ENCODE results near the gene FGB.

The FGB gene

DNA sequence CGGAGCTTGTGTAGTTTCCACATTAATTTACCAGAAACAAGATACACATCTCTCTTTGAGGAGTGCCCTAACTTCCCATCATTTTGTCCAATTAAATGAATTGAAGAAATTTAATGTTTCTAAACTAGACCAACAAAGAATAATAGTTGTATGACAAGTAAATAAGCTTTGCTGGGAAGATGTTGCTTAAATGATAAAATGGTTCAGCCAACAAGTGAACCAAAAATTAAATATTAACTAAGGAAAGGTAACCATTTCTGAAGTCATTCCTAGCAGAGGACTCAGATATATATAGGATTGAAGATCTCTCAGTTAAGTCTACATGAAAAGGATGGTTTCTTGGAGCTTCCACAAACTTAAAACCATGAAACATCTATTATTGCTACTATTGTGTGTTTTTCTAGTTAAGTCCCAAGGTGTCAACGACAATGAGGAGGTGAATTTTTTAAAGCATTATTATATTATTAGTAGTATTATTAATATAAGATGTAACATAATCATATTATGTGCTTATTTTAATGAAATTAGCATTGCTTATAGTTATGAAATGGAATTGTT, at the start of gene FGB:
Gene FGB (plus strand): TSS at position 315 of the 558 bp plus-strand sequence. CDS start 8 bp downstream, at position 323.
- no peak for DNase-seq

DNA sequence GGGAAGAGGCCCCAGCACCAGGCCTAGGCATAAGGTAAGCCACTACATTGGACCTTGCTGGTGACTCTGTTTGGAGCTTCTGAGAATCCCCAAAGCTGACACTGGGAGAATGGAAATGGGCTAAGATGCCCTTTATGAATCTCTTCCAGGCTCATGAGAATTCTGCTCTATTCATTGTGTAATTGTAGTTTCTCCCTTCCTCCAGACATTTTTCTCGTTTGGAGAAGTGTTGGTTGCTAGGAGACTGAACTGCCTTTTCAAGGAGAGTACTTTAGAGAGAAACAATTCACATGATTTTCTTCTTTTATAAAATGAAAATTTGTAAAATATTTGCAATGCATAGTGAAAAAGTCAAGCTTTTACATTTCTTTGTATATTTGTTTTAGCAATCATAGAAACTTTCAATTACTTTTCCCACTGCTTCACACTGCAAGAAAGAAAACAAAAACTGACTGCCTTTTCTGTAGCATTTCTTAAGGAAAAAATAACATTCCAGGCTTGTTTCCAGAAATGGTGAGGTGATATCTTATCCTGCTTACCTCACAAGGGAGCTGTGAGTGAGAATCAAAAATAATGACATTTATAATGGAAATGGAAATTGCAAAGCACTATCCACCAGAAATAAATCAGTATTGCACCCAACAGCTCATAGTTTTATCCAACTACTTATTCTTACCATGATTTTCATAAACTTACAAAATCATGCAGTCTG, 46.3 kb upstream of the FGB start:
- no peak for DNase-seq

DNA sequence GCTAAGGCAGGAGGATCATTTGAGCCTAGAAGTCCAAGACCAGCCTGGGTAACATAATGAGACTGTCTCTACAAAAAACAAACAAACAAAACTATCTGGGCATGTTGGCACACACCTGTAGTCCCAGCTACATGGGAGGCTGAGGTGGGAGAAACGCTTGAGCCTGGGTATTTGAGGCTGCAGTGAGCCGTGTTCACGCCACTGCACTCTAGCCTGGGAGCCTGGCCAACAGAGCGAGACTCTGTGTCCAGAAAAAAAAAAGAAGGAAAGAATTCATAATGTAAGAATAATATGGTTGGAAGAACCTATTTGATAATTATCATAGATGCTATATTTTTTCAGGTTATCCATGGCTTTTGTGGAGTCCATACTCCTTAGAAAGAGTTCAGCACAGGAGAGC, 45.2 kb upstream of the FGB start:
- DNase-seq, result no peak

DNA sequence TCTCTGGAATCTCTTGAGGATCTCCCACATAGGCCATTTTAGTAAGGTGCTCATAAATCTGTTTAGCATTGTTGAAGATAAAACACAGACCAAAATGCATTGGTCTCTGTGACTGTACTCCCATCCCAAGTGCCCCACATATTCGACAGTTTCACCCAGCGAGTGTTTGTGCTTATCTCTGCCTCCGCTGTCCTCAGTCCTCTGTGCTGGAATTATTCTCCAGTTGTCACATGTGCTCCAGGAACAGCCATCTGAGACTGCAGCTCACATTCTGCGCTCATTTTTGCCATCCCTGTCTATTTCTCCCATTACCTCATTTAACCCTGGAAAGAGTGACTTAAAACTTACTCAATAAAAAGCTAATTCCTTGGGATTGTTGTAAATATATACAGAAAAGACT, 43.6 kb upstream of the FGB start:
- no peak for DNase-seq

DNA sequence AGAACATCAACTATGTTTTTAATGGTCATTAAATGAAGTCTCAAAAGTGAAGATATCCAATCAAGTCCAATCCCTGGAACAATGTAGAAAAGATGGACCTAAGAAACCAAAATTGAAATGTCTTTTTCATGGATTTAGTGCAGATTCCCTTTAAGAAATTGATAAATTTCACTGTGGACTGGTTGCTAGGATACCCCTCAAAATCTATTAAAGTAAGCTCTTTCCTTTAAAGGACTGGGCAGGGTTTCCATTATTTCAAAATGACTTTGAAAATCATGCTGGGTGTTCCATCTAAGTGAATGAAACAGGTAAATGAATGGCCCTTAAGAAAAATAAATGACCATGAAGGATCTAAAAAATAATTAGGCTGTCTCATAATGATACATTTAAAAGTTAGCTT, 41.2 kb upstream of the FGB start:
- no peak for DNase-seq

DNA sequence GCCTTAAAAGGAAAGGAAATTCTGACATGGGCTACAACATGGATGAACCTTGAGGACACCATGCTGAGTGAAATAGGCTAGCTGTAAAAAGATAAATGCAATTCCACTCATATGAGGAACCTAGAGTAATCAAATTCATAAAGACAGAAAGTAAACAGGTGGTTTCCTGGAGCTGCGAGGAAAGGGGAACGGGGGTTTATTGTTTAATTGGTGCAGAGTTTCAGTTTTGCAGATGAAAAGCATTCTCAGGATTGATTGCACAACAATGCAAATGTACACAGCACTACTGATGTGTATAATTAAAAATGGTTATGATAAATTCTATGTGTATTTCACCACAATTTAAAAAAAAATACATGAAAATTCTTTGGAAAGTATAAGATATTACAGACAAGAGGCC, 36.7 kb upstream of the FGB start:
- DNase-seq, result peak in 1 of 3 donors; percentile 19

DNA sequence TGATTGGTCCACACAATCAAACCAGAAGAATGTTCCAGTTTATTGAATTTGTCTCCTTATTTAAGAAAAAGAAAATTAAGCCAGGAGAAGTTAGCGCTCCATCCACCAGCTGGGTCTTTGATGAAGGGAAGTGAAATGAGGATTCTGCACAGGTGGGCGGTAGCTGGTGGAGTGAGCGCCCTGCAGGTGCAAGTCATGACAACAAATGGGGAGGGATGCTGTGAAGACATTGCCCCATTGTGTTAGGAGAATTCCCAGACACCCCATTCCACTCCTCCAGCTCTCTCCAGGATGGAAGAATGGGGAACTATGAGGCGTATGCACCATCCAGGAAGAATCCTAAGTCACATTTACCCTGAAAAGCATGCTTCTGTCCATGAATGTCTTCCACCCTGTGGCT, 35.5 kb upstream of the FGB start:
- no peak for DNase-seq

DNA sequence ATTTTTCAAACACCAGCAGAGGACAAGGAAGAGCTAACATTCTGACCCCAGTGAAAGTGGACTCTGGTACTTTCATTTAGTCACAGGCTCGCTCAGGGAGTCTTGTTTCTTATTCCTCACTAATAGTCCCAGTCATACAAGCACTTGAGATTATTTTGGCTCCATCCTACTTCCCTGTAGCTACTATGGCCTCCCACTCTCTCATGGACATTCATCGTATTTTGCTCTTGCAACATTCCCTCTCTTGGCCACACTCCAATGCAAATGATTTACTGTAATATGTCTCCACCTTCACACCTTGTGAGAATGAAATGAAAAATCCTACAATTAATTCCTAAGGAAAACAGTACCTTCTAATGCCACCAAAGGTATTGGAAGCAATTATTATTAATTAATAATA, 33.9 kb upstream of the FGB start:
- peak in 1 of 3 donors; percentile 9 for DNase-seq

DNA sequence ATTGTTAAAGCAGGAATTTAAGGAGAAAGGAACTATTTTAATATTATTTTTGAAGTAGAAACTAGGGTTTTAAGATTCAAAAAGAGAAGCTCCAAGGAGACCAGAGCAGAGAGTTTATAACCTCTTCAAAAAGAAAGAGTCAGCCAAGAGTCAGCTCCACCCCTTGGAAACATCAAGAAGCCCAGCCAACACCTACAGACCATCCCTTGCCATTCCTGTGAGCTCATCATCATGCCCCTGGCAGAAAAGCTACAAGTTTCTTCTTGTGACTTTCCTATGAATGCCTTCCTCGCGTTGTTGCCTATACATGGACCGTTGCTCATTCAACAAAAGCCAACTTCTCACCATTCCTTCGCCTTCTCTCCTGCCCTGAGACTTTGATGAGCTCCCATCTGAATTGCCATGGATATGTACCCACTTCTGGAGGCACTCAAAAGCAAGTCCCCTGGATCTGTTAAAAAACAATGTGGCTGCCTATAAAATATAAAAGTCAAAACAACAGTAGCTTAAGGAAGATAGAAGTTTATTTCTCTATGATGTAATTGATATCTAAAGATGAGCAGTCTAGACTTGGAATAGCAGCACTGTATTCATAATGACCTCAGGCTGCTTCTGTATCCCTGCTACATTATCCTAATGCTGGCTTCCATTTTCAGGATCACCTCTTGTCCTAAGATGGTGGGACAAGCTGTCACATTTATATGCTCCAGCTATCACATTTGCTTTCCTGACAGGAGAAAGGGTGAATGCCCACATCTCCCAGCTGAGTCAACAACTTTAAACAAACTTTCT, 32.9 kb upstream of the FGB start:
- no peak for DNase-seq

DNA sequence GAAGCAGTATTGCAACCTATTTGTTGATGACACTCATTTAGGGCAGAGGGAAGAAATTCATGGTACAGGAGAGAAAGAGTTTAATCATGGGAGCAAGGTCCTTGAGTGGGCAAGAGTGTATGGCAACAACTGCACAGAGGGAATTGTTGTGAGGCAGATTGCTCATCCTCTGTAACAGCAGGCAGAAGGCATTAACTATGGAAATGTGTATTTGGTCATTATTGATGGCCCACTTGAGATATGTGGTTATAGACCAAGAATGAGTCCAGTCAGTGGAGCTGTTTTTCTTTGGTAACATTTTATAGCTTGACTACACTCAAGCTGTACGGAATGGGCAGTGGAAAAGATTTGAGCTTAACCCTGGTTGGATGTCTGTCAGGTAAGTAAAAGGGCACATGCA, 28.5 kb upstream of the FGB start:
- no peak for DNase-seq

DNA sequence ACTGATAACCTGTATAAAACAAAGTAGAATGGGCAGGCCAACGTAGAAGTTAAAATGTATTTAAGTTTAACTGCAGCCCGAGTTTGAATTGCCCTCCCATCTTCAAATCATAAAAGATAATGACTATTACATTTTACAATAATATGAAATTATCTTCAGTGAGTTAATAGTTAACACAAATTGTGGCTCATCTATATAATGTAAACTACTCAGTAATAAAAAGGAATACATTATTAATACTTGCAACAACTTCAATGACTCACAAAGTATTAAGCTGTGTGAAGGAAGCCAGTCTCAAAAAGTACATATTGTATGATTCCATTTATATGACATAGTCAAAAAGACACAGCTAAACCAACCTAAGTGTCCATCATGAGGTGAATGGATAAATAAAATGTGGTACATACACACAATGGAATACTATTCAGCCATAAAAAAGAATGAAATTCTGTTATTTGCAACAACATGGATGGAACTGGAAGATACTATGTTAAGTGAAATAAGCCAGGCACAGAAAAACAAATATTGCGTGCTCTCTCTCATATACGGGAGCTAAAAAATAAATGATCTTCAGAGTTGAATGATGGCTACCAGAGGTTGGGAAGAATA, 20.4 kb upstream of the FGB start:
- DNase-seq, result no peak

DNA sequence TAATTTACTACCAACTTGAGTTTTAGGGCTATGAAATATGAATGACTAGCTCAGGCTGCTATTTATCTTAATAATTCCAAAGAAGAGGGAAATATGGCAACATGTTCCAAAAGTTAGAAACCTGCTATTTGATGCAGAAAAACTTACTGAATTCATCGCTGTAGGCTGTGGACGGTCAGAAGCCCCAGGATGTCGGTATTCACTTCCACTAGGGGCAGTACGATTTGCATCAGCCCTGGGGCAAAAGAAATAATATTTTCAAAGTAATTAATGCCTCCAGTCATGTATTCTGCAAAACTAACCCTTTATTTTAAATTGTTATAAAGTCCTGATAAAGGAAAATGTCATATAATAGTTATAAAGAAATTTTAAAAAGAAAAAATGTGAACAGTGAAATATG, 17.1 kb upstream of the FGB start:
- DNase-seq, result no peak

DNA sequence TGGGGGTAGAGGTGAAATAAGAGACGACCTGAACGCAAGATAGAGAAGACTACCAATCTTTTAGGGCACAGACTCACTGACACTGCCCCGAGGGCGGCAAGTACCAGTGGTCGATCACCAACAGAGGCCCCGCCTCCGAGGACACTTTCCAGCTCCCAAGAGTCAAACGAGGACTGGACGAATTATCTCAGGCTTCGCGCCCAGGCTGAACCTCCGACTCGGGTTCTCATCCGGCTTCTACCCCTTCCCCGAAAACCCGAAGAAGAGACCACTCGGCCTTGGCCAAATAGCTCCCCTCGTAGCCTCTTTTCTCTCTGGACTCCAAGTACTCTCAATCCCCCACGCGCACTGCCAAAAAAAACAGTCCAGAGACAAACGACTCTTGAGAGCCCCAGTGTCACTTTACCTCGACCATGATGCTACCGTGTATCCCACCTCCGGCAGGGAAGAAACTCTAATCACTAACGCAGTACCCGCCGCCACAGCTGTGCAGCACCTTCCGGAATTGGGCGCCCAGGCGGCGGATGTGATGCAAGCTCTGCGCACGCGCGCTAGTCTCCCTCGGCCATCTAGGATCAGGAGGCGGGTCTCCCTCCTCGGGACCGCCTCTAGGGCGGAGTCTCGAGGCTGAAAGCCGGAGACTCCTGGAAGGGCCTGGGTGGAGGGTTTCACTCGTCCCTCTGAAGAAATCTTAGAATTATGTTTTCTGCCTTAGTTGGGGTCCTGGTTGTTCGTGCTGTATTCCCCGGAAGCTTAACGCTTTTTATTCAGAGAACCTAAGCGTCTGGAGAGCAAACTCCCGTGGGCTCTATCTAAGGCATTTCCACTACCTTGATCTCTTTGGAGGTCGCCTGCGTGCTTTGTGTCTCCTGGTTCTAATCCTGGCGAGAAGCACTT, 12.7 kb upstream of the FGB start, which contains the start of gene PLRG1:
Gene PLRG1 (minus strand): TSS at position 507 of the 897 bp plus-strand sequence. CDS start 92 bp downstream, at position 415.
- peak; percentile 98 to 99 (median 99) for DNase-seq

DNA sequence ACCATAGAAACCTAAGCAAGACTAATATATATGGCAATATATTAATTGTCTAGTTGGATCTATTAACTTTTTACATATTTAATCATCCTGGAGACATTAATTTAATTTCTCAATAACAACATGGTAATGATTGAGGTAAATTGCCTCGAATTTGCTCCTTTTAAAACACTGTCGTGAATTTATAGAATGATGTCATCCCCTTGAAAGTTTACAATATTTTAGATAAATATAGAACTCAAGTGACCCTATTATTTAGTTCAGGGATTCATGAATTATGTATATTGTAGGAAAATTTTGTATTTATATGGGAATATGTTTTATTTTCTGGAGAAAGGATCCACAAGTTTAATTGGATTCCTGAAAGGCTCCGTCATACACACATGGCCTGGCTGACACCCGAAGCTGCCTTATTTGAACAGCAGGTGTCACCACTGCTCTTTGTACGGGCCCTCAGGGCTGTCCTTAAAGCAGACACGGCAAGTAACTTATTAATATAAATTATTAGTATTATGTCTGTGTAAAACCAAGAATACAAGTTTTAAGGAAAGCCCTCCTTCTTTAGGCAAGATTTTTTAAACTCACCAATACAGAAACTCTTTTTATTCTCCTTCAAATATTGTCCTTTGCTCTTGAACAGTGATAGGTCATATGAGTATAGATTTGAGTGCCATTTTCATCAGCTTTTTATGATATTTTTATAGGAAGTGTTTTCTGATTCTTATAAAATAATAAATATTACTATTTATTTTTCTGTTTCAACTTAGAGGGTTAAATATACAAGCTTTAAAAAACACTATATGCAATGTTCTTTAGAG, 10.7 kb upstream of the FGB start:
- DNase-seq, result peak; percentile 74 to 84 (median 81)

DNA sequence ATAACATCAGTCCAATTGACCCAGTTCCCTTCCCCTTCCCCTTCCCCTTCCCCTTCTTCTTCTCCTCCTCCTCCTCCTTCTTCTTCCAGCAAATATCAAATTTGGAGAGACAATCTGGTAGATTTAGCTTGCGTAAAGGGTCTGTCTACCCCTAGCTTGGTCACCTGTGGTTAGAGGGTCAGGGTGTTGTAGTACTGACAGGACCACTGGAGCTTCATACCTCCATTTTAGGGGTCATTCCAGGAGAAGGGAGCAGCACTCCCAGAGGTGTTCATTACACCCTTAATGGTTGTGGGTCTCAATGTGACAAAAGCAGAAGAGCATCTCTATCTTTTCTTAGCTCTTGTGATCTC, 3.7 kb upstream of the FGB start:
- no peak for DNase-seq

DNA sequence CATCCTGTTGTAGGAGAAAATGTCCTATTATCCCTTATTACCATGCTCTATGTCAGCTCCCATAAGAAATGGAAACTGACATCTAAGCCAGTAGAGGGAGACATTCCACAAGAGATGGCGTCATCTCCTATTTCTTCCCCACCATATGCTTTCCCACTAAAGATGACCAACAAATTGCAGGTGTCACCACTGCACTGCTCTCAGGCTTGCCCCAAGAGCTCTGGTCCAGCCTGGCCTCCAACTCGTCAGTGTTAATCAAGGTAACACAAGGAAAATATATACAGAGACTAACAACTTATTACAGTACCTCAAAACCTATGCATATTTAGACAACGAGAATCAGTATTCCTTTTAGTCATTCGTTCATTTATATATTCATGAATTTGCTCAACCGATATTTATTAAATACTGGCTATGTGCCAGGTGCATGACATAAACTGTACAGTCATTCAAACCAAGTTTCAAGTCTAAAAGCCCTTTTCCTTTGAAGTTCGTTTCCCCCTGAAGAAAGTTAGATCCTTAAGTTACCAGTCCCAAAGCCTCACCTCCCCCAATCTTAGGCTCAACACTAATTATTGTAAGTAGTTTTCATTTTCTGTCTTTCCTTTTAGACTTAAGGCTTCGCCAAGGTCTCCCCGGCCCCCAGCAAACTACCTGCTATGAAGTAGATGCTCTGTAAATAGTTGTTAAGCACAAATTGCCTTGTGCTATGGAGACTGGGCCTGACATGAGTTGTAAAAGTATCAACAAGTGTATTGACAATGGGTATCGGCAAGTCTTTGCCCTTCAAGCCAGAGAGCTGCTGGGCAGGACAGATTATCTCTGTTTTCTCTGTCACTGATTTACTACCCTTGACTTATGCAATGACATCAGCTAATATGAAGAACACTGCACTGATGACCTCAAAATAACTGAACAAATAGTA, 3.1 kb upstream of the FGB start:
- DNase-seq, result peak; percentile 44 to 55 (median 54)

DNA sequence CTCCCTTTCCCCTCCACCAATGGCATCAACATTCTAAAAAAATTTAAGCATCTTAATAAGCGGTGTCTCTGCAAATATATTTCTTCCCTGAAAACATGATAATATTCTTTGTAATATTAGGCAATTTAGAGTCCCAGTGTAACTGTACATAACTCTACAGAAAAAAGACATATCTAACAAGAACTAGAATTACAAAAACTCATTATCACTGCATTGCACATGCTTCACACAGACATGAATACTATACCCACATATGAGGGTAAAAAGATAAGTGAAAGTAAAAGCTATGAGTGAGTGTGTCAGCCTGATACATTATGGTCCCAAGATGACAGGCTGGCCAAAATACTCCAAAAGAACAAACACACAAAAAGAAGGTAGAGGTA, 2.4 kb upstream of the FGB start:
- no peak for DNase-seq

DNA sequence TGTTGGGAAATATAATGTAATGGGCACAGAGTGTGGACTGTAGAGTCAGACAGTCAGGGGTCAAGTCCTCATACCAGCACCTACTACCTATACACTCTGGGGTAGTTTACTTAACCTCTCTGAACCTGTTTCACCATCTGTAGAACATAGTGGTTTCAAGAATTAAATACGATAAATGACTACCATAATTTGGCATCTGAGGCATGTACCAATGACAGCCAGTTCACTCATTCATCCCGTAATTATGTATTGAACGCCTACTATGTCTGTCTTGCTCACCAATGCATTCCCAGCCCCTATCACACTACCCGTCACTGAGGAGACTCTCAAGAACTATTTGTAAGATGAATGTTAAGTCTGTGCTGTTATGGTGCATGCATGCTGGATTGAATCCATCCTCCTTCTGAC, 2.0 kb upstream of the FGB start:
- no peak for DNase-seq

DNA sequence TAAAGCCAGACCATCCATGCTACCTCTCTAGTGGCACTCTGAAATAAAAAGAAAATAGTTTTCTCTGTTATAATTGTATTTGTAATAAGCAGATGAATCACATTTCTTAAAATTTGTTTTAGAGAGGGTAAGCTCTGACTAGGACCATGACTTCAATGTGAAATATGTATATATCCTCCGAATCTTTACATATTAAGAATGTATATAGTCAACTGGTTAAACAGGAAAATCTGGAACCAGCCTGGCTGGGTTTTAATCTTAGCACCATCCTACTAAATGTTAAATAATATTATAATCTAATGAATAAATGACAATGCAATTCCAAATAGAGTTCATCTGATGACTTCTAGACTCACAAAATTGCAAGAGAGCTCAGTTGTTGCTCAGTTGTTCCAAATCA, 1.5 kb downstream of the FGB start:
- DNase-seq, result no peak

DNA sequence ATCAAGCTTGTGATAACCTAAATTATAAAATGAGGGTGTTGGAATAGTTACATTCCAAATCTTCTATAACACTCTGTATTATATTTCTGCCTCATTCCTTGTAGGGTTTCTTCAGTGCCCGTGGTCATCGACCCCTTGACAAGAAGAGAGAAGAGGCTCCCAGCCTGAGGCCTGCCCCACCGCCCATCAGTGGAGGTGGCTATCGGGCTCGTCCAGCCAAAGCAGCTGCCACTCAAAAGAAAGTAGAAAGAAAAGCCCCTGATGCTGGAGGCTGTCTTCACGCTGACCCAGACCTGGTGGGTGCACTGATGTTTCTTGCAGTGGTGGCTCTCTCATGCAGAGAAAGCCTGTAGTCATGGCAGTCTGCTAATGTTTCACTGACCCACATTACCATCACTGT, 2.9 kb downstream of the FGB start:
- DNase-seq, result no peak
